ENCODE measurements around the gene ANK2.

ANK2 gene

DNA sequence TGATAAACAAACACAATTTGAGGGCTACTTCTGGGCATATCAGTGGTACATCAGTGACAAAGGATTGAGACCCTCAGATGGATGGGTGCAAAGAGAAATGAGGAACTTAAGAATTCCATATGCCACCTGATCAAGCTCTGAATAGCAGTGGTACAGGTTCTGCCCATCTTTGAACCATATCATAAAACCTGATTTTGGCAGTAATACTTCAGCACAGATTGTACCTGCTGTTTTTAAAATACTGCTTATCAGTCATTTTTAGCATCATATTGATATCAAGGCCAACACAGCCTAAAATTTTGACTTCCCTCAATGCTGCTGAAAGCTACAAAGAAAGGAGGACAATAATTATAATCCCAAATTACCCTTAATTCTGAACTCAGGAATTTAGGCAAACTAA is 41.5 kb downstream of the ANK2 start:
- Mint-ChIP-seq H3K9me3 (no peaks in the 10 kb centered on the region), H3K27me3 (ENCODE audit: low read depth) (peaks cover 4% of the 10 kb centered on the region), H3K27ac (no peak overlapping the region), H3K4me1 (ENCODE audit: low read depth) (no peaks in the 10 kb centered on the region), H3K36me3 (ENCODE audit: low read depth) (no peaks in the 10 kb centered on the region), H3K4me3 (no peak overlapping the region)

- Mint-ChIP-seq H3K4me3 (no peak overlapping the region), H3K36me3 (ENCODE audit: low read depth) (no peaks in the 10 kb centered on the region), H3K4me1 (ENCODE audit: low read depth) (no peaks in the 10 kb centered on the region), H3K27ac (no peak overlapping the region), H3K9me3 (no peaks in the 10 kb centered on the region), H3K27me3 (ENCODE audit: low read depth) (peaks cover 4% of the 10 kb centered on the region)
Measured at GRCh38 chr4:113094331-113094730, 44.9 kb downstream of the ANK2 start.

DNA sequence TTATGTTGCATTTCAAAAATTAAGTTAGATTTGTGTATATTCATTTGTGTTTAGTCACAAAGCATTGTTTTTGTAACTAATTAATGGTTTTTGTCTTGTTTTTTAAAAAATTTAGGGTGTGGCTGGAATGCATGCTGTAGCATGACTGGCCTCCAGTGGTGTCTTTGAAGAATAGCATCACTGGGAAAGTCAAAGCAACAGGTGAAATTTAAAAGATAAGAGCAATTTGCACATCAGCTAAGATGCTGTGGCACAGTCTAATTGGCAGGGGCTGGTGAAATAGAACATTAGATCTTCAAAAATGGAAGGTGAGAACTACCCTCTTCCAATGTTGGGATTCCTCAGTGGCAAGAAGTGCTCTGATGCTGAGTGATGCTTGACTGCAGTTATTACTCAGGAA is 45.3 kb downstream of the ANK2 start:
- H3K4me3 Mint-ChIP-seq, result no peak overlapping the region
- H3K36me3 Mint-ChIP-seq (ENCODE audit: low read depth), result no peaks in the 10 kb centered on the region
- H3K9me3 Mint-ChIP-seq, result no peaks in the 10 kb centered on the region
- H3K27ac Mint-ChIP-seq, result no peak overlapping the region
- H3K27me3 Mint-ChIP-seq (ENCODE audit: low read depth), result peaks cover 4% of the 10 kb centered on the region
- no peaks in the 10 kb centered on the region for H3K4me1 Mint-ChIP-seq (ENCODE audit: low read depth)

DNA sequence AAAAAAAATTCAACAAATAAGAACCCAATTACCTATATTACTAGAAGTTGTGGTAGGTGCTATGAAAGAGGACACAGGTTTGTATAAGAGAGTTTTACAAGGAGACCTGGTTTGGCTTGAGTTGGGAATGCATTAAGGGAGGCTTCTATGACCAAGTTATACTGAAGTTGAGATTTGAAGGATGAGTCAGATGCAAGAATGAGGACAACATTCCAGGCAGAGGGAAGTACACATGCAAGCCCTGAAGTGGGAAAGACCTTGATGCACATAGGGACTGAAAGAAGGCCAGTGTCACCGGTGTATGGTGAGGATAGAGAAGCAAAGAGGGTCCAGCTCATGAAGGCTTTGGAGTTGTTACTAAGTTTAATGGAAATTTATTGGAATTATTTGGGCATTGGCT is 52.2 kb downstream of the ANK2 start:
- no peaks in the 10 kb centered on the region for H3K36me3 Mint-ChIP-seq (ENCODE audit: low read depth)
- H3K4me1 Mint-ChIP-seq (ENCODE audit: low read depth), result no peaks in the 10 kb centered on the region
- peaks cover 14% of the 10 kb centered on the region for H3K27me3 Mint-ChIP-seq (ENCODE audit: low read depth)
- no peak overlapping the region for H3K27ac Mint-ChIP-seq
- H3K9me3 Mint-ChIP-seq, result no peaks in the 10 kb centered on the region
- H3K4me3 Mint-ChIP-seq, result no peak overlapping the region

GRCh38 chr4:113103556-113103955 is 54.1 kb downstream of the ANK2 start:
- H3K9me3 Mint-ChIP-seq, result no peaks in the 10 kb centered on the region
- no peaks in the 10 kb centered on the region for H3K36me3 Mint-ChIP-seq (ENCODE audit: low read depth)
- peaks cover 11% of the 10 kb centered on the region for H3K27me3 Mint-ChIP-seq (ENCODE audit: low read depth)
- no peak overlapping the region for H3K4me3 Mint-ChIP-seq
- no peaks in the 10 kb centered on the region for H3K4me1 Mint-ChIP-seq (ENCODE audit: low read depth)
- H3K27ac Mint-ChIP-seq, result no peak overlapping the region

DNA sequence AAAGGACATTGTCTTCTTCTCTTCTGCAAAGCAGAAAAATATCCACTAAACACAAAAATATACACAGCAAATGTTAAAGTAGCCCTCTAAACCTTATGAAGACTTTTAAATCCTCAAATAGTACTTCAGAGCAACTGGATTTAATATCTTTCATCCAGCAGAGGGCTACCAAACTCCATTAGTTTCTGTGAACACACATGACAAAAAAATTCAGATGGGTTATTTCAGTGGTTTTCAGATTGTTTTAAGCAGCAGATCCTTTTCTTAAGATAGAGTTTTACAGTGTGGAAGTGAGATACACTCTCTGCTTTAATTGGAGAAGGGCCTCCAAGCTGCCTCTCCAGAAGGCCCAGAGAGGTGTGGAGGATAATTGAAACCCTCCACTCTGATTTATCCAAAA is 56.7 kb downstream of the ANK2 start:
- Mint-ChIP-seq H3K9me3 (no peaks in the 10 kb centered on the region), H3K4me3 (no peak overlapping the region), H3K36me3 (ENCODE audit: low read depth) (no peaks in the 10 kb centered on the region), H3K27ac (no peak overlapping the region), H3K4me1 (ENCODE audit: low read depth) (no peaks in the 10 kb centered on the region), H3K27me3 (ENCODE audit: low read depth) (peaks cover 20% of the 10 kb centered on the region)

DNA sequence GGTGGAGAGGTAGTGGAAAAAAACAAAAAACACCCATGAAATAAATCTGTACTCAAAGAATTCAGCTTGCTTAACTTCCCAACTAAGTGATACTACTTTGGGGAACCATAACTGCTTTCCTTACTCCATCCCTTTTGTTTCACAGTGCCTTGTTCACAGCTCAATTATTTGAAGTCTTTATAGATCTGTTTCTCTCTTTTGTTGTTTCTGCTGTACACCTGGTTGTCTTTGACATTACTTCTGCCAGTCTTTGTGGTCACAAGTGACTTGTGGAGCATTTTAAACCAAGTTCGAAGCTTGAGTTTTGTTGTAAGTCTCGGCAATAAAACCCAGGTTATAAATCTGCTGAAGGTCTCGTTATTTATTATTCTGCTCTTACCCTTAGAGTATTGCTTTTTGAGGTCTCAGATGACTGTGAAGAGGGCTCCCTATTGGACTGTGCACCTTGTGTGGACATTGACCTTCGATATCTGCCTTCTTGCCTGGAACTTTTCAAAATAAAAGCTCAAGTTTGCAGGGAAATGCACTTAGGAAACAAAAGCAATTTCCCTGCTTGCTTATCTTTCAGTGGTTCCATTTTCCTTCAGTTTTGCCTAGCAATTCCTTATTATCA is 59.8 kb downstream of the ANK2 start:
- Mint-ChIP-seq H3K9me3 (no peaks in the 10 kb centered on the region), H3K27ac (no peak overlapping the region), H3K36me3 (ENCODE audit: low read depth) (no peaks in the 10 kb centered on the region), H3K4me1 (ENCODE audit: low read depth) (no peaks in the 10 kb centered on the region), H3K27me3 (ENCODE audit: low read depth) (peaks cover 9% of the 10 kb centered on the region), H3K4me3 (no peak overlapping the region)

- Mint-ChIP-seq H3K36me3 (ENCODE audit: low read depth) (no peaks in the 10 kb centered on the region), H3K4me3 (no peak overlapping the region), H3K4me1 (ENCODE audit: low read depth) (no peaks in the 10 kb centered on the region), H3K27ac (no peak overlapping the region), H3K27me3 (ENCODE audit: low read depth) (peaks cover 14% of the 10 kb centered on the region), H3K9me3 (no peaks in the 10 kb centered on the region)
Measured at GRCh38 chr4:113112338-113112978, 63.0 kb downstream of the ANK2 start.

DNA sequence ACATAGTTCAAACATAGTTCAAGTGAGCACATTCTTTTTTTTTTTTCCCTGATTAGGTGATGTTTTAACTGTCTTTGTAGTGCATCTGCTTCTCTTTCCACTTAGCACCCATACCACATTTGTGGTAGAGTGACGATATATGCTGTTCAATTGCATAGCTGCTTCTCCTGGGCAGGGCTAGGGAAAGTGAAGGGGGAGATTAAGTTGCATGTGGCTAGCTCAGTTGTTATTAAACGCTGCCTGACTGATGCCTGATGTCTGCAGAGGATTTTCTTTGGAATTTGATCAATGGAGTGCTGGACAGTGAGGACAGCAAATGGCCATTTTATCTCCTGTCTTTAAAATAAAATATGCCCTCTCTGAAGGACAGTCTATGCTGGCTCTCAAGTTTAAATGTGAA is 63.7 kb downstream of the ANK2 start:
- Mint-ChIP-seq H3K27me3 (ENCODE audit: low read depth) (peaks cover 14% of the 10 kb centered on the region), H3K27ac (no peak overlapping the region), H3K9me3 (no peaks in the 10 kb centered on the region), H3K36me3 (ENCODE audit: low read depth) (no peaks in the 10 kb centered on the region), H3K4me1 (ENCODE audit: low read depth) (no peaks in the 10 kb centered on the region), H3K4me3 (no peak overlapping the region)

- no peaks in the 10 kb centered on the region for H3K36me3 Mint-ChIP-seq (ENCODE audit: low read depth)
- H3K4me1 Mint-ChIP-seq (ENCODE audit: low read depth), result no peaks in the 10 kb centered on the region
- peaks cover 8% of the 10 kb centered on the region for H3K27me3 Mint-ChIP-seq (ENCODE audit: low read depth)
- H3K27ac Mint-ChIP-seq, result no peak overlapping the region
- no peaks in the 10 kb centered on the region for H3K9me3 Mint-ChIP-seq
- no peak overlapping the region for H3K4me3 Mint-ChIP-seq
Measured at GRCh38 chr4:113114884-113115283, 65.4 kb downstream of the ANK2 start.

DNA sequence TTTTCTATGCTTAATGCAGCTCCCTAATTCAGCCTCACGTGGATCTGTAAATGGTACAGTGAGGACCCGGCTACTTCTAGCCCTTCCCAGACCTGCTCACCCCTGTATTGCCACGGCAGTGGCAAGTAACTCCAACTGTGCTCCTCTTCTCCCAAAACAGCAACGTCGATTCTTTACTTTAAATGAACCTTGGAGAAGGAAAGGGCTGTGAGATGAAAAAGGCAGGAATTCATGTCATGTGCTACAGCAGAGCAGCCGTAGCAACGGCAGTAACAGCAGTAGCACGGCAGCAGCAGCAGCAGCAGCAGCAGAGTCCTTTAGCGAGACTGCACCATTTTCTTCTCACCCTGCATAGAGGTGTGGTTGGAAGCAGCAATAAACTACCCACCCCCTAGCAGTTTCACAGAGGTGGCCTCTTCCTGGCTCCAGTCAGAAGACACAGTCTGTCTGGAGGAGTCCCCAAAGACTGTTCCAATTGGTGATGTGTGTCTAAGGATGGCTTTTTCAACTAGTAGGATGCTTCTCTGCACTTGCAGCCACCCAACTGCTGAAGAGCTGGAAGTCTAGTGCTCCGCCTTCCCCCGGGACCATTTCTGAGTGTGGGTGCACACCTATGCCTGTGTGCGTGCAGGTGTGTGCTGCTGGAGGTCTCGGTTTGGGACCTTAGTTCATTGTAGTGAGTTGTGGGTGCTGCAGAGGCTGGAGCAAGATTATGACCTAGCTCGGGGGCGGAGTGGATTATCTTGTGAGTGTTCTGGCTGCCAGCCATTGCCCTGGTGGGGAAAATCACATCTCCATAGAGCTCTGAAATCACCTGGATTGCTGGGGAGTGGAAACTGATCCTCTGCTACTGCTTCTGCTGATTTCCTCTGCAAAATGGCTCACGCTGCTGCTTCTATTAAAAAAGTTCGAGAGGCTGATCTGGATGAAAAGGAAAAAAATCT is 67.2 kb downstream of the ANK2 start:
- no peak overlapping the region for H3K4me3 Mint-ChIP-seq
- no peak overlapping the region for H3K27ac Mint-ChIP-seq
- no peaks in the 10 kb centered on the region for H3K36me3 Mint-ChIP-seq (ENCODE audit: low read depth)
- no peaks in the 10 kb centered on the region for H3K9me3 Mint-ChIP-seq
- H3K27me3 Mint-ChIP-seq (ENCODE audit: low read depth), result peaks cover 5% of the 10 kb centered on the region
- no peaks in the 10 kb centered on the region for H3K4me1 Mint-ChIP-seq (ENCODE audit: low read depth)

DNA sequence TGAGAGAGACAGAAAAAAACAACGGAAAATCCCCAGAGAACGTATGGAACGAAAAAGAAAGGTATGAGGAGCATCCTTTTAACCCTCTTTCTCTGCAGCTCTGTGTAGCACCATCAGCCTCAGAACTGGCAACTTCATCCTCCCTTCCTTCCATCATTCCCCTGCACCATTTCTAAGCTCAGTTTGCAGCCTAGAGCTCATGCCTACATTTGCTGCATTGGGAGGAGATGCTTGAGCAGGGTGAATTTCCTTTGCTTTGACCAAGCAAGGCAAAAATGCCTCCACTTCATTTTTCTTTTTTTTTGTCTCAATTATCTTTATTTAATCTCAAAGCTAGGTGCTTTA is 67.9 kb downstream of the ANK2 start:
- H3K27me3 Mint-ChIP-seq (ENCODE audit: low read depth), result peaks cover 5% of the 10 kb centered on the region
- no peak overlapping the region for H3K27ac Mint-ChIP-seq
- H3K4me3 Mint-ChIP-seq, result no peak overlapping the region
- H3K9me3 Mint-ChIP-seq, result no peaks in the 10 kb centered on the region
- H3K4me1 Mint-ChIP-seq (ENCODE audit: low read depth), result no peaks in the 10 kb centered on the region
- no peaks in the 10 kb centered on the region for H3K36me3 Mint-ChIP-seq (ENCODE audit: low read depth)

DNA sequence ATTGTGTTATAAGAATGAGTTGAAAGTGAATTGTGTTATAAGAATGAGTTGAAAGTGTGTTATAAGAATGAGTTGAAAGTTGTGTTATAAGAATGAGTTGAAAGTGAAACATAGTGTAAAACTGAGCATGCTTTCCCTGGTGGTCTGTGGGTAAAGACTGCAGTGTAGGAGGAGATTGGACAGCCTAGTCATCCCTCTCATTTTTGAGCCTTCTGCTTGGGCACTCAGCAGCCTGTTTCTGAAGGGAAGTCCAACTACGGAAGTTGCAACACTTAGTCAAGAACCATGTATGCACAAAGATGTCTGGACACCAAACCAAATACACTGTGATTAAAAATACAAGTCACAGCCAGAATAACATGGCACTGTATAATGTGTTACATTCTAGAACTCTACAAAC is 72.6 kb downstream of the ANK2 start:
- Mint-ChIP-seq H3K9me3 (no peaks in the 10 kb centered on the region), H3K27me3 (ENCODE audit: low read depth) (no peaks in the 10 kb centered on the region)

GRCh38 chr4:113125418-113125817 is 76.0 kb downstream of the ANK2 start:
- H3K36me3 Mint-ChIP-seq (ENCODE audit: low read depth), result no peaks in the 10 kb centered on the region
- no peaks in the 10 kb centered on the region for H3K27me3 Mint-ChIP-seq (ENCODE audit: low read depth)
- H3K27ac Mint-ChIP-seq, result no peak overlapping the region
- H3K9me3 Mint-ChIP-seq, result no peaks in the 10 kb centered on the region
- no peak overlapping the region for H3K4me3 Mint-ChIP-seq
- H3K4me1 Mint-ChIP-seq (ENCODE audit: low read depth), result no peaks in the 10 kb centered on the region

More for the DNA sequence above, 72.6 kb downstream of the ANK2 start:
- no peaks in the 10 kb centered on the region for H3K36me3 Mint-ChIP-seq (ENCODE audit: low read depth)
- no peak overlapping the region for H3K27ac Mint-ChIP-seq
- no peaks in the 10 kb centered on the region for H3K4me1 Mint-ChIP-seq (ENCODE audit: low read depth)
- no peak overlapping the region for H3K4me3 Mint-ChIP-seq

DNA sequence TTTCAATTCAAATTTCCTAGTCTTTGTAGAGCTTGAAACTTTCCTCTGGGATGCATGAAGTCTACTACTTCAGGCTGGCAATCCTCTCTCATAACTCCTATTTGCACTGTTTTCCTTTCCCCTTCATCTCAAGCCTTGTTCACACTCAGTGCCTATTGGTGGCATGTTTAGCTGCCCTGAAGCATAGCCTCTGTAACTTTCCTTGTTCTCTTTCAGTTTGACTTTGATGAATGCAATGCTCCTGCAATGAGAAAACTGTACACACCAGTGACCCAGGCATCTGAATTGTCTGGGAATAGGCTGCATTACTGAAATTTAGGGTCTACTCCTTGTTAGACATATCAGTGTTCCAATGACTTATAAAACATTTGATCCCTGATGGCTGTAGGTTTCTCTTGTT is 81.7 kb downstream of the ANK2 start:
- peaks cover 4% of the 10 kb centered on the region for H3K27me3 Mint-ChIP-seq (ENCODE audit: low read depth)
- H3K36me3 Mint-ChIP-seq (ENCODE audit: low read depth), result no peaks in the 10 kb centered on the region
- no peaks in the 10 kb centered on the region for H3K9me3 Mint-ChIP-seq
- H3K27ac Mint-ChIP-seq, result no peak overlapping the region
- no peaks in the 10 kb centered on the region for H3K4me1 Mint-ChIP-seq (ENCODE audit: low read depth)
- H3K4me3 Mint-ChIP-seq, result no peak overlapping the region
